Mucosa of descending colon (tissue), 3 donors: ENCODE results near the gene SYTL2. TPM values are rescaled to one million over a fixed set of nuclear protein-coding genes. Genes with fewer than 3 reads are reported as not detected.
A peak's percentile ranks its signal among the peaks of the same experiment; 100 is the strongest.

Experiments
- ATAC-seq: fragments of 200-7000 bp; cut with Tn5 transposase; one replicate; pipeline ENCODE4 v1.9.1; 2020; ENCODE audit warnings: mild to moderate bottlenecking, moderate library complexity
- DNase-seq, 3 donors: peaks; one replicate each; pipeline ENCODE4 v3.0.0-alpha.2; 2020
- H3K36me3 ChIP-seq: fragments of 200-600 bp; one replicate; pipeline ENCODE4 v1.8.0; 2021; ENCODE audit warnings: low read depth, mild to moderate bottlenecking
- H3K4me1 ChIP-seq: fragments of 200-600 bp; one replicate; pipeline ENCODE4 v1.8.0; 2021; ENCODE audit warnings: low read depth, mild to moderate bottlenecking
- H3K4me3 ChIP-seq: fragments of 200-600 bp; one replicate; pipeline ENCODE4 v1.8.0; 2021; ENCODE audit warnings: mild to moderate bottlenecking
- H3K9me3 ChIP-seq: fragments of 200-600 bp; one replicate; pipeline ENCODE4 v1.8.0; 2021; ENCODE audit warnings: mild to moderate bottlenecking
- intact Hi-C, 2 donors: fragments of 100-400 bp; cut with DNase I in 1 of 2; cut with micrococcal nuclease in 1 of 2; formaldehyde crosslinking; loops; one replicate each; pipeline versions ENCODE4 v1.11.0 to v1.11.1; 2022; cut with DNase I, micrococcal nuclease
- total RNA-seq, 3 donors: library from RNA; stranded (reverse); fragmentation: NEBNext Ultra II Directional in 2 of 3; extraction: Animal tissue kit (Norgen Biotek cat#: 25700) in 2 of 3; gene quantifications; one replicate each; pipeline versions ENCODE4 v1.2.1 to v1.2.4, GENCODE V29; 2021 to 2023
- TF ChIP-seq, protein P1 (sequence below): fragments of 200-600 bp; IDR thresholded peaks from one replicate; pipeline ENCODE4 v1.8.0; 2022; ENCODE audit warnings: antibody characterized with exemption, mild to moderate bottlenecking
- donor health status: DM: no; HTN: no; CAD: no; lungs with moderate emphysema.
- donor health status: DM: no; HTN: no; CAD: no.
- donor health status: DM: no; HTN: yes; CAD: no.

SYTL2 gene
- total RNA-seq, 3 donors from 2014 or later, result 150 to 502 (median 282) TPM

DNA sequence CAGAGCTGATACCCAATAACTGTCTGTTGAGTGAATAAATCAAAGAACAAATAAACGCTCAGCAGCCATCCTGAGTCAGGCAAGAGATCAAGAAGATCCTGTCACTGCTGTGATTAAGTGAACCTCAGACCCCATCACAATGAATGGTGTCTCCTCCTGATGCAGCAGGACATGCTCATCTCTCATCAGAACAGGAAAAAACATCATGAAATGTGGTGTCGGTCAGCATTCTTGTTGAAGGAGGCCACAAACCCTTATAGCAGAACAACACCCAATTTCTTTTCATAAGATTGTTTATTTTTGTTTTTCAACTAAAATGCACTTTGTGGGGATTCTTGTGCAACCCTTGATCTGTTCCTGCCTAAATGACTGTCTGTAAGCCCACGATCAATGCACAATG, 60.3 kb downstream of the SYTL2 start:
- DNase-seq (no peak), ATAC-seq (peak; percentile 3)
- Histone ChIP-seq H3K4me3 (no peak overlapping the region), H3K9me3 (no peaks in the 10 kb centered on the region), H3K4me1 (peaks cover 14% of the 10 kb centered on the region), H3K36me3 (no peaks in the 10 kb centered on the region)
- TF ChIP-seq, protein P1, sequence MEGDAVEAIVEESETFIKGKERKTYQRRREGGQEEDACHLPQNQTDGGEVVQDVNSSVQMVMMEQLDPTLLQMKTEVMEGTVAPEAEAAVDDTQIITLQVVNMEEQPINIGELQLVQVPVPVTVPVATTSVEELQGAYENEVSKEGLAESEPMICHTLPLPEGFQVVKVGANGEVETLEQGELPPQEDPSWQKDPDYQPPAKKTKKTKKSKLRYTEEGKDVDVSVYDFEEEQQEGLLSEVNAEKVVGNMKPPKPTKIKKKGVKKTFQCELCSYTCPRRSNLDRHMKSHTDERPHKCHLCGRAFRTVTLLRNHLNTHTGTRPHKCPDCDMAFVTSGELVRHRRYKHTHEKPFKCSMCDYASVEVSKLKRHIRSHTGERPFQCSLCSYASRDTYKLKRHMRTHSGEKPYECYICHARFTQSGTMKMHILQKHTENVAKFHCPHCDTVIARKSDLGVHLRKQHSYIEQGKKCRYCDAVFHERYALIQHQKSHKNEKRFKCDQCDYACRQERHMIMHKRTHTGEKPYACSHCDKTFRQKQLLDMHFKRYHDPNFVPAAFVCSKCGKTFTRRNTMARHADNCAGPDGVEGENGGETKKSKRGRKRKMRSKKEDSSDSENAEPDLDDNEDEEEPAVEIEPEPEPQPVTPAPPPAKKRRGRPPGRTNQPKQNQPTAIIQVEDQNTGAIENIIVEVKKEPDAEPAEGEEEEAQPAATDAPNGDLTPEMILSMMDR, result no peak
- intact Hi-C loops, result no loop called here

DNA sequence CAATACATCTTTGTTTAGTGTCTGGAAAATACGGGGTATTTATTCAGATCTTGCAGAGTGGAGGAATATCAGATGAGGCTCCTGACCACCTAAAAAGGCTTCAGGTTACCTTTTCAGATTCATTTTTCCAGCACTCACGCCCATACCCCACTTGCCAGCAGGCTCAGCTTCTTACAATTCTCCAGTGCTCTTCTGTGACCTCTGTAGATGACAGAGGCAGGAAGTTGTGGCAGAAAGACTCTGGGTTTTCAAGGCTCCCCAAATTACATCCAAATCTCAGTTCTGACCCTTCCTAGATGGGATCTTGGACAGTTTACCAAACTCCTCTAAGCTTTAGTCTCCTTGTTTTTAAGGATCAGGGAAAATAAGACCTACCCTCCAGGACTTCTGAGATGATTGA, 61.1 kb downstream of the SYTL2 start:
- H3K4me3 ChIP-seq, result no peak overlapping the region
- H3K4me1 ChIP-seq, result peaks cover 17% of the 10 kb centered on the region
- no peaks in the 10 kb centered on the region for H3K36me3 ChIP-seq
- intact Hi-C loops, result loop anchor here in 1 of 2 donors (2.0 kb wide), 1 partner anchor 19 kb away; no protein-coding TSS in a partner anchor
- ATAC-seq (no peak), DNase-seq (no peak)
- no peaks in the 10 kb centered on the region for H3K9me3 ChIP-seq
- TF ChIP-seq, protein P1, result no peak

GRCh38 chr11:85749287-85749834, 61.6 kb downstream of the SYTL2 start:
- intact Hi-C loops, result loop anchor here in 1 of 2 donors (2.0 kb wide), 1 partner anchor 19 kb away; no protein-coding TSS in a partner anchor
- no peak overlapping the region for H3K4me3 ChIP-seq
- peaks cover 17% of the 10 kb centered on the region for H3K4me1 ChIP-seq
- no peak for DNase-seq
- H3K9me3 ChIP-seq, result no peaks in the 10 kb centered on the region
- no peak for ATAC-seq
- no peaks in the 10 kb centered on the region for H3K36me3 ChIP-seq
- TF ChIP-seq, protein P1, result no peak

GRCh38 chr11:85748455-85748891, 62.5 kb downstream of the SYTL2 start:
- TF ChIP-seq, protein P1, result no peak
- DNase-seq, result no peak
- intact Hi-C loops, result loop anchor here in 1 of 2 donors (2.0 kb wide), 1 partner anchor 18 kb away; no protein-coding TSS in a partner anchor
- Histone ChIP-seq H3K36me3 (no peaks in the 10 kb centered on the region), H3K4me3 (no peak overlapping the region), H3K4me1 (peaks cover 23% of the 10 kb centered on the region), H3K9me3 (no peaks in the 10 kb centered on the region)
- ATAC-seq, result no peak

DNA sequence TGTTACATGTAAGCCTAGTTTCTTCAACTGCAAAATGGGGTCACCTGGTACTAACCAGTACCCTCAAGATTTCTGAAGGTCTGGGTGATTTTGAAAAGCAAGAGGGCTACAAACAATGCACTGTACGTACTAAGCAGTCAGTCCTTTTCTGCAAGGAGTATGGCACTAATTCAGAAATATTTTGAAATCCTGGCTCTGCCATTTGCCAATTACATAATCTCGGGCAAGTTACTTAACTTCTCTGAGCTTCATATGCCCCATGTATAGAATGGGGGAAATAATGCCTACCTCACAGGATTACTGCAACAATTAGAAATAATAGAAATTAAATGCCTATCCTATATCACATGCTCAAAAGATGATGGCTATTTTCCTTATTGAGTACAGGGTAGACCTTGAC, 64.3 kb downstream of the SYTL2 start:
- TF ChIP-seq, protein P1, result no peak
- no peaks in the 10 kb centered on the region for H3K36me3 ChIP-seq
- intact Hi-C loops, result no loop called here
- H3K4me1 ChIP-seq, result peaks cover 29% of the 10 kb centered on the region
- DNase-seq (no peak), ATAC-seq (no peak)
- no peaks in the 10 kb centered on the region for H3K9me3 ChIP-seq
- no peak overlapping the region for H3K4me3 ChIP-seq
